Measurements from ENCODE around the gene C19orf67.

C19orf67 gene

GRCh38 chr19:14107581-14108461, 22.2 kb upstream of the C19orf67 start:
- no peak for DNase-seq

GRCh38 chr19:14106840-14107239, 21.3 kb upstream of the C19orf67 start:
- DNase-seq, result no peak

GRCh38 chr19:14105680-14106079, 20.1 kb upstream of the C19orf67 start:
- no peak for DNase-seq

- no peak for DNase-seq
These were observed 17.7 kb upstream of the C19orf67 start for GRCh38 chr19:14103310-14103709.

GRCh38 chr19:14102756-14103155, 17.2 kb upstream of the C19orf67 start:
- DNase-seq, result no peak

GRCh38 chr19:14102102-14102696, 16.6 kb upstream of the C19orf67 start:
- DNase-seq, result no peak

- no peak for DNase-seq
These were observed 15.5 kb upstream of the C19orf67 start for GRCh38 chr19:14101003-14101545.

- DNase-seq, result no peak
These were observed 12.1 kb upstream of the C19orf67 start for GRCh38 chr19:14097532-14098151.

GRCh38 chr19:14096272-14096992, 10.8 kb upstream of the C19orf67 start:
- DNase-seq, result no peak

GRCh38 chr19:14094854-14095253, 9.3 kb upstream of the C19orf67 start:
- DNase-seq, result no peak

GRCh38 chr19:14093117-14093823, 7.7 kb upstream of the C19orf67 start:
- no peak for DNase-seq

GRCh38 chr19:14091813-14092462, 6.4 kb upstream of the C19orf67 start:
- no peak for DNase-seq

- DNase-seq, result no peak
These were observed 5.7 kb upstream of the C19orf67 start for GRCh38 chr19:14091081-14091812.

- no peak for DNase-seq
These were observed 5.0 kb upstream of the C19orf67 start, which contains the start of gene SAMD1 for GRCh38 chr19:14090509-14091080. TSS of gene SAMD1 (minus strand) at chr19:14090751.

GRCh38 chr19:14089662-14090508, 4.3 kb upstream of the C19orf67 start:
- DNase-seq, result no peak

- no peak for DNase-seq
These were observed 3.8 kb upstream of the C19orf67 start for GRCh38 chr19:14089412-14089661.

- no peak for DNase-seq
These were observed 3.2 kb upstream of the C19orf67 start for GRCh38 chr19:14088634-14089411.

- no peak for DNase-seq
These were observed 515 bp upstream of the C19orf67 start for GRCh38 chr19:14086098-14086497.

- DNase-seq, result no peak
These were observed 3.0 kb downstream of the C19orf67 start for GRCh38 chr19:14082675-14082960.
